HEK293T (cell line): ENCODE data around the gene SPOCD1.

Experiments
- BHLHE40 ChIP-seq: fragments of 450-650 bp; IDR thresholded peaks from 2 replicates; pipeline ENCODE4 v1.6.1; 2016; ENCODE audit warnings: mild to moderate bottlenecking, moderate library complexity, borderline replicate concordance
- CTBP1 ChIP-seq: fragments of 450-650 bp; IDR thresholded peaks from 2 replicates; pipeline ENCODE4 v1.6.1; 2016; ENCODE audit warnings: borderline replicate concordance
- ELF4 ChIP-seq: fragments of 450-650 bp; IDR thresholded peaks from 2 replicates; pipeline ENCODE4 v1.6.1; 2017; ENCODE audit warnings: antibody characterized with exemption
- FOXM1 ChIP-seq: fragments of 450-650 bp; IDR thresholded peaks from 2 replicates; pipeline ENCODE4 v1.6.1; 2017; ENCODE audit warnings: mild to moderate bottlenecking, borderline replicate concordance
- L3MBTL2 ChIP-seq: fragments of 450-650 bp; conservative IDR thresholded peaks from 2 replicates; pipeline ENCODE4 v1.6.1; 2016; ENCODE audit warnings: mild to moderate bottlenecking
- LEF1 ChIP-seq: fragments of 450-650 bp; IDR thresholded peaks from 2 replicates; pipeline ENCODE4 v1.6.1; 2017; ENCODE audit warnings: mild to moderate bottlenecking, borderline replicate concordance
- NFRKB ChIP-seq: fragments of 450-650 bp; IDR thresholded peaks from 2 replicates; pipeline ENCODE4 v1.6.1; 2016; ENCODE audit warnings: mild to moderate bottlenecking, moderate library complexity
- PKNOX1 ChIP-seq: fragments of 450-650 bp; IDR thresholded peaks from 2 replicates; pipeline ENCODE4 v1.6.1; 2016
- SP1 ChIP-seq: fragments of 450-650 bp; IDR thresholded peaks from 2 replicates; pipeline ENCODE4 v1.6.1; 2017
- ZNF384 ChIP-seq: fragments of 450-650 bp; IDR thresholded peaks from 2 replicates; pipeline ENCODE4 v1.6.1; 2016

GRCh38 chr1:31764312-31765040 is 51.3 kb downstream of the SPOCD1 start, which contains the start of gene ADGRB2:
- TF ChIP-seq L3MBTL2 (peak; percentile 49; the same call in 1 of the 2 replicates), CTBP1 (no peak), SP1 (no peak), ELF4 (no peak), FOXM1 (no peak), BHLHE40 (no peak), PKNOX1 (no peak), ZNF384 (no peak), LEF1 (no peak), NFRKB (no peak)
